ENCODE measurements around the gene MCC.
A peak's percentile ranks its signal among the peaks of the same experiment; 100 is the strongest.

The MCC gene

GRCh38 chr5:113053511-113053995 is 434.7 kb downstream of the MCC start:
- ATAC-seq = no peak
- TF ChIP-seq PATZ1 (CRISPR knock-in tag; IDR thresholded peaks at IDR 0.05; ENCODE audit: borderline replicate concordance) = no peak
- TF ChIP-seq ARNTL (CRISPR knock-in tag; IDR thresholded peaks at IDR 0.05; ENCODE audit: borderline replicate concordance, low read depth) = no peak
- no peak for TF ChIP-seq OSR1 (CRISPR knock-in tag; IDR thresholded peaks at IDR 0.05)
- TF ChIP-seq TCF4 (CRISPR knock-in tag; IDR thresholded peaks at IDR 0.05; ENCODE audit: borderline replicate concordance) = no peak
- no peak for TF ChIP-seq POU6F1 (CRISPR knock-in tag; IDR thresholded peaks at IDR 0.05; ENCODE audit: borderline replicate concordance, low read depth)
- TF ChIP-seq CSRNP3 (CRISPR knock-in tag; IDR thresholded peaks at IDR 0.05) = no peak

- ATAC-seq = peak; percentile 22
- TF ChIP-seq ESRRG (CRISPR knock-in tag; IDR thresholded peaks at IDR 0.05) = no peak
- TF ChIP-seq SNAI2 (CRISPR knock-in tag; IDR thresholded peaks at IDR 0.05) = no peak
- TF ChIP-seq TOX (CRISPR knock-in tag; IDR thresholded peaks at IDR 0.05; ENCODE audit: borderline replicate concordance) = no peak
- no peak for TF ChIP-seq GLIS3 (CRISPR knock-in tag; IDR thresholded peaks at IDR 0.05)
- no peak for TF ChIP-seq PATZ1 (CRISPR knock-in tag; IDR thresholded peaks at IDR 0.05; ENCODE audit: borderline replicate concordance)
- no peak for TF ChIP-seq ZNF8 (CRISPR knock-in tag; IDR thresholded peaks at IDR 0.05)
- no peak for TF ChIP-seq POU6F1 (CRISPR knock-in tag; IDR thresholded peaks at IDR 0.05; ENCODE audit: borderline replicate concordance, low read depth)
- no peak for TF ChIP-seq CSDC2 (CRISPR knock-in tag; IDR thresholded peaks at IDR 0.05)
- no peak for TF ChIP-seq ZFP3 (CRISPR knock-in tag; IDR thresholded peaks at IDR 0.05)
- no peak for TF ChIP-seq TSHZ2 (CRISPR knock-in tag; IDR thresholded peaks at IDR 0.05)
- TF ChIP-seq RARB (CRISPR knock-in tag; IDR thresholded peaks at IDR 0.05) = no peak
- TF ChIP-seq ZC3H10 (CRISPR knock-in tag; IDR thresholded peaks at IDR 0.05) = no peak
Measured at GRCh38 chr5:113052041-113052795, 436.0 kb downstream of the MCC start.
